Measurements from ENCODE around the gene TCN1. TPM values are rescaled to one million over a fixed set of nuclear protein-coding genes. Genes with fewer than 3 reads are reported as not detected.
"Not testable (repeated sequence)": the region's sequence is repeated elsewhere in the genome, so short reads cannot be mapped to it uniquely, and the experiment has no call there.

TCN1 gene
- total and polyA plus RNA-seq, 8 donors: 0.10 to 1.8 (median 0.35) TPM; not detected in 2

- no peak for TF ChIP-seq CTCF (IDR thresholded peaks at IDR 0.05)
- H3K4me1 ChIP-seq: peaks cover 0 to 3% of the 10 kb centered on the region in 2 donors
- no peak for DNase-seq
- H3K36me3 ChIP-seq: no peaks in the 10 kb centered on the region
- intact Hi-C loops (cut with DNase I): no loop called here
- H3K27ac ChIP-seq: no peak overlapping the region
- no peaks in the 10 kb centered on the region for H3K27me3 ChIP-seq
- no peak overlapping the region for H3K4me3 ChIP-seq
- ATAC-seq: no peak
- H3K9me3 ChIP-seq: no peaks in the 10 kb centered on the region
Measured at GRCh38 chr11:59859673-59860072, 6.6 kb downstream of the TCN1 start.

- TF ChIP-seq CTCF (IDR thresholded peaks at IDR 0.05): no peak
- Histone ChIP-seq H3K9me3 (no peaks in the 10 kb centered on the region), H3K36me3 (no peaks in the 10 kb centered on the region), H3K27ac (no peak overlapping the region), H3K4me3 (no peak overlapping the region), H3K27me3 (no peaks in the 10 kb centered on the region), H3K4me1 (no peaks in the 10 kb centered on the region)
- intact Hi-C loops (cut with DNase I): no loop called here
- ATAC-seq (no peak), DNase-seq (no peak)
Measured at GRCh38 chr11:59857439-59858434, 8.6 kb downstream of the TCN1 start.

- TF ChIP-seq CTCF (IDR thresholded peaks at IDR 0.05): no peak
- intact Hi-C loops (cut with DNase I): no loop called here
- Histone ChIP-seq H3K9me3 (no peaks in the 10 kb centered on the region), H3K36me3 (no peaks in the 10 kb centered on the region), H3K4me1 (no peaks in the 10 kb centered on the region), H3K4me3 (no peak overlapping the region), H3K27me3 (no peaks in the 10 kb centered on the region), H3K27ac (no peak overlapping the region)
- ATAC-seq (no peak), DNase-seq (no peak)
Measured at GRCh38 chr11:59854871-59855270, 11.4 kb downstream of the TCN1 start.

GRCh38 chr11:59851416-59851815 is 14.9 kb downstream of the TCN1 start:
- H3K27me3 ChIP-seq; ATAC-seq; H3K36me3 ChIP-seq; H3K9me3 ChIP-seq; H3K4me3 ChIP-seq; H3K27ac ChIP-seq; DNase-seq; intact Hi-C loops (cut with DNase I); H3K4me1 ChIP-seq: not testable (repeated sequence)

GRCh38 chr11:59849551-59849950 is 16.7 kb downstream of the TCN1 start:
- DNase-seq; intact Hi-C loops (cut with DNase I); H3K4me1 ChIP-seq; H3K9me3 ChIP-seq; H3K36me3 ChIP-seq; H3K27me3 ChIP-seq; H3K4me3 ChIP-seq; ATAC-seq: not testable (repeated sequence)
- H3K27ac ChIP-seq: peak overlapping the region in 1 of 2 donors; percentile 57

- no peak for ATAC-seq
- intact Hi-C loops (cut with DNase I): no loop called here
- Histone ChIP-seq H3K9me3 (no peaks in the 10 kb centered on the region), H3K27ac (peak overlapping the region in 1 of 2 donors; percentile 57), H3K4me1 (no peaks in the 10 kb centered on the region), H3K27me3 (no peaks in the 10 kb centered on the region), H3K36me3 (no peaks in the 10 kb centered on the region), H3K4me3 (no peak overlapping the region)
- no peak for TF ChIP-seq CTCF (IDR thresholded peaks at IDR 0.05)
- DNase-seq: no peak
Measured at GRCh38 chr11:59849129-59849528, 17.2 kb downstream of the TCN1 start.

- H3K4me3 ChIP-seq; H3K4me1 ChIP-seq; H3K27me3 ChIP-seq; H3K36me3 ChIP-seq; ATAC-seq; intact Hi-C loops (cut with DNase I); H3K9me3 ChIP-seq; DNase-seq: not testable (repeated sequence)
- peak overlapping the region in 1 of 2 donors; percentile 57 for H3K27ac ChIP-seq
Measured at GRCh38 chr11:59848439-59848838, 17.8 kb downstream of the TCN1 start.
